ELR (cell line): ENCODE measurements around the gene EVC2.
"Not testable (repeated sequence)": the region's sequence is repeated elsewhere in the genome, so short reads cannot be mapped to it uniquely, and the experiment has no call there.

Experiments used
- DNase-seq: peaks from one replicate; pipeline ENCODE4 v3.0.0-alpha.2; 2015; ENCODE audit warnings: low read depth

The EVC2 gene

GRCh38 chr4:5629542-5629941, 78.8 kb downstream of the EVC2 start:
- DNase-seq, result no peak

GRCh38 chr4:5626913-5627312, 81.4 kb downstream of the EVC2 start:
- DNase-seq, result no peak

GRCh38 chr4:5622596-5622995, 85.8 kb downstream of the EVC2 start:
- no peak for DNase-seq

GRCh38 chr4:5619913-5620625, 88.3 kb downstream of the EVC2 start:
- DNase-seq, result no peak

- no peak for DNase-seq
Observed at GRCh38 chr4:5618051-5618960, 90.1 kb downstream of the EVC2 start.

GRCh38 chr4:5616331-5616950, 91.9 kb downstream of the EVC2 start:
- no peak for DNase-seq

GRCh38 chr4:5615496-5616075, 92.8 kb downstream of the EVC2 start:
- no peak for DNase-seq

GRCh38 chr4:5611750-5612149, 96.6 kb downstream of the EVC2 start:
- DNase-seq, result no peak

- DNase-seq, result no peak
Observed at GRCh38 chr4:5609306-5610007, 98.9 kb downstream of the EVC2 start.

- DNase-seq, result not testable (repeated sequence)
Observed at GRCh38 chr4:5593828-5594227, 114.5 kb downstream of the EVC2 start.

- no peak for DNase-seq
Observed at GRCh38 chr4:5592272-5592671, 116.1 kb downstream of the EVC2 start.

- no peak for DNase-seq
Observed at GRCh38 chr4:5589495-5589894, 118.9 kb downstream of the EVC2 start.

- DNase-seq, result no peak
Observed at GRCh38 chr4:5588046-5588445, 120.3 kb downstream of the EVC2 start.

- DNase-seq, result no peak
Observed at GRCh38 chr4:5575941-5576340, 132.4 kb downstream of the EVC2 start.

GRCh38 chr4:5574386-5574785, 134.0 kb downstream of the EVC2 start:
- no peak for DNase-seq

GRCh38 chr4:5573965-5574364, 134.4 kb downstream of the EVC2 start:
- DNase-seq, result no peak

- no peak for DNase-seq
Observed at GRCh38 chr4:5572751-5573150, 135.6 kb downstream of the EVC2 start.

- no peak for DNase-seq
Observed at GRCh38 chr4:5572114-5572513, 136.2 kb downstream of the EVC2 start.

- DNase-seq, result no peak
Observed at GRCh38 chr4:5571646-5572045, 136.7 kb downstream of the EVC2 start.

GRCh38 chr4:5569451-5569850, 138.9 kb downstream of the EVC2 start:
- no peak for DNase-seq

- no peak for DNase-seq
Observed at GRCh38 chr4:5568931-5569330, 139.4 kb downstream of the EVC2 start.

- no peak for DNase-seq
Observed at GRCh38 chr4:5568336-5568735, 140.0 kb downstream of the EVC2 start.
